IMR-90 (cell line): ENCODE results near the gene ABI3. TPM values are rescaled to one million over a fixed set of nuclear protein-coding genes. Genes with fewer than 3 reads are reported as not detected.

Experiments used
- MAZ ChIP-seq: IDR thresholded peaks from 2 replicates; pipeline ENCODE4 v1.6.1; 2012; ENCODE audit warnings: low read depth, mild to moderate bottlenecking, low read length, improper control_type of control experiment, moderate library complexity, borderline replicate concordance
- polyA plus RNA-seq, 3 experiments: library from polyadenylated mRNA; depleted of rRNA; stranded (reverse); fragments of >200 nt; gene quantifications; 2 replicates each; pipeline ENCODE4 v1.2.3, GENCODE V29; 2012; ENCODE audit warnings: low replicate concordance in 1 of 3
- total RNA-seq: library from RNA; depleted of rRNA; stranded (reverse); fragments of >200 nt; gene quantifications from 2 replicates; pipeline ENCODE4 v1.2.3, GENCODE V29; 2012
- TF ChIP-seq, protein P1 (sequence below): fragments of 150-350 bp; IDR thresholded peaks from 2 replicates; pipeline ENCODE4 v1.6.1; 2017; ENCODE audit warnings: mild to moderate bottlenecking, antibody characterized with exemption, low read length, low read depth

ABI3 gene
- total and polyA plus RNA-seq, 2 of the 4 experiments (the other 2 are of a cell fraction) = 1.1 to 1.2 TPM

DNA sequence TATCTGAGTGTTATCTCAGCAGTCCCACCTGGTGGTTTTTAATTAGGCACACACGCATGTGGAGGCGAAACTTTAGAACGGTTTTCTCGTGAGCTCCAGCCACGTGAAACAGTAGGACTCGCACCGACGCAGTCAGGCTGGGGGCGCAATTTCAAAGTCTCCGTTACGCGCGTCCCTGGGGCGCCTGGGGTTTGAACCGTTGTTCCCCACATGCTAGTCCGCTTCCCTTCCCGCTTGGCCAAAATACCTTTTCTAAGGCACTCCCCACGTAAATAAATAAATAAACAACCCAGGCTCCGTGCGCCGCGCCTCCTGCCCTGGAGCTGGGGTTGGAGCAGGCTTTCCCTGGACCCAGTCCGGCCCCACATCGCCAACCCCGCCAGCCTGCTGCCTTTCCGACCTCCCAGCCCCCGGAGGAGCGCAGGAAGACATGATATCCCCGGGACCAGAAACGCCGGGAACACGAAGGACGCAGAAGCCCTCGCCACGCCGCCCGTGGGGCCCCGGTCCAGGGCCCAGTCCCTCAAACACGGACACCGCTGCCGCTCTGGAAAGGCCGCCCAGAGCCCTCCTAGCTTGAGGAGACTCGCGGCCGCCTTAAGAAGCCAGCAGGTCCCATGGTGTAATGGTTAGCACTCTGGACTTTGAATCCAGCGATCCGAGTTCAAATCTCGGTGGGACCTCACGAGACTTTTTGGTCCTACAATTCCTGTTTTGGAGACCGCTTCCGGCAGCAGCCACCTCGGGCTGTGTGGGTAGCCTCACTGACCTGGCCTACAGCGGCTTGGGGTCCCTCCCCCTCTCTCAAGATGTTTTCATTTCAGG lies 18.4 kb upstream of the ABI3 start (continued):
- no peak; the same call in 1 of the 2 replicates for TF ChIP-seq MAZ
- TF ChIP-seq, protein P1, sequence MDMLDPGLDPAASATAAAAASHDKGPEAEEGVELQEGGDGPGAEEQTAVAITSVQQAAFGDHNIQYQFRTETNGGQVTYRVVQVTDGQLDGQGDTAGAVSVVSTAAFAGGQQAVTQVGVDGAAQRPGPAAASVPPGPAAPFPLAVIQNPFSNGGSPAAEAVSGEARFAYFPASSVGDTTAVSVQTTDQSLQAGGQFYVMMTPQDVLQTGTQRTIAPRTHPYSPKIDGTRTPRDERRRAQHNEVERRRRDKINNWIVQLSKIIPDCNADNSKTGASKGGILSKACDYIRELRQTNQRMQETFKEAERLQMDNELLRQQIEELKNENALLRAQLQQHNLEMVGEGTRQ = no peak
